ENCODE results near the gene TMEM63C.

GRCh38 chr14:77296155-77296554 is 114.6 kb downstream of the TMEM63C start:
- TF ChIP-seq TOX (CRISPR knock-in tag; IDR thresholded peaks at IDR 0.05; ENCODE audit: borderline replicate concordance) (no peak), ISL1 (CRISPR knock-in tag; IDR thresholded peaks at IDR 0.05) (no peak)
